ENCODE measurements around the gene PYROXD2.

DNA sequence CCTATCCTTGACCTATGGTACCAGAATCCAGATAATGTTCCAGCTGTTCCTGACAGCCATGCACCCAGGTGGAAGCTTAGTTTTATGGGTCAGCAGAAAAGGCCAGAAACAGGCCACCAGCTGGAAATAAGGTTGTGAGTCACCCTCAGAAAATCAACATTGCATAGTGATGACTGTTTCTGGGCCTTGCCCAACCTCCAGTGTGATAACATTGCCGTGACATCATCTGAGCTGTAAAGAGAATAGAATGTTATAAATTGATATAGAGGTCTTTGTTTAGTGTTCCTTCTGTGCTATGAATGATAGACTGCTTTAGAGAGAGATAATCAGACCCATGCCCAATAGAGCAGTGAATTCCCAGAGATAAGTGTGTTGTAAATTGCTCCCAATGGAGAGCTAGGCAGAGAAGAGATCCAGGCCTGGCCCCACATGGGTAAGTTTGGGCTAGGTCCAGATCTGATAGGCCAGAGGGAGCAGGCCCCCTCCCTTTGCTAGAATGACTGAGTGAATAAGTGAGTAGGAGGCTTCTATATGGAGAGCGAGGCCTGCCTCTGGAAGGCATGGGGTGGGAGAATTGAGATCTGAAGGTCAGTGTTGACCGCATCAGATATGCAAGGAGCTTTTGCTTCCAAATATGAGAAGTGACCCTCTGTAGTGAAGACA is 46.0 kb upstream of the PYROXD2 start:
- TF ChIP-seq, protein P1, sequence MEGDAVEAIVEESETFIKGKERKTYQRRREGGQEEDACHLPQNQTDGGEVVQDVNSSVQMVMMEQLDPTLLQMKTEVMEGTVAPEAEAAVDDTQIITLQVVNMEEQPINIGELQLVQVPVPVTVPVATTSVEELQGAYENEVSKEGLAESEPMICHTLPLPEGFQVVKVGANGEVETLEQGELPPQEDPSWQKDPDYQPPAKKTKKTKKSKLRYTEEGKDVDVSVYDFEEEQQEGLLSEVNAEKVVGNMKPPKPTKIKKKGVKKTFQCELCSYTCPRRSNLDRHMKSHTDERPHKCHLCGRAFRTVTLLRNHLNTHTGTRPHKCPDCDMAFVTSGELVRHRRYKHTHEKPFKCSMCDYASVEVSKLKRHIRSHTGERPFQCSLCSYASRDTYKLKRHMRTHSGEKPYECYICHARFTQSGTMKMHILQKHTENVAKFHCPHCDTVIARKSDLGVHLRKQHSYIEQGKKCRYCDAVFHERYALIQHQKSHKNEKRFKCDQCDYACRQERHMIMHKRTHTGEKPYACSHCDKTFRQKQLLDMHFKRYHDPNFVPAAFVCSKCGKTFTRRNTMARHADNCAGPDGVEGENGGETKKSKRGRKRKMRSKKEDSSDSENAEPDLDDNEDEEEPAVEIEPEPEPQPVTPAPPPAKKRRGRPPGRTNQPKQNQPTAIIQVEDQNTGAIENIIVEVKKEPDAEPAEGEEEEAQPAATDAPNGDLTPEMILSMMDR (IDR thresholded peaks at IDR 0.05; ENCODE audit: low read depth, low read length, poor library complexity, severe bottlenecking) = no peak
- TF ChIP-seq EZH2phosphoT487 (IDR thresholded peaks at IDR 0.05; ENCODE audit: borderline replicate concordance, low read length) = no peak
